GM18526 (cell line): ENCODE measurements around the gene GADD45B.

Experiments
- POLR2A ChIP-seq: IDR thresholded peaks from 3 replicates; pipeline ENCODE4 v1.6.1; 2011; ENCODE audit not compliant: insufficient read length; ENCODE audit errors: extremely low read depth

Gene GADD45B

DNA sequence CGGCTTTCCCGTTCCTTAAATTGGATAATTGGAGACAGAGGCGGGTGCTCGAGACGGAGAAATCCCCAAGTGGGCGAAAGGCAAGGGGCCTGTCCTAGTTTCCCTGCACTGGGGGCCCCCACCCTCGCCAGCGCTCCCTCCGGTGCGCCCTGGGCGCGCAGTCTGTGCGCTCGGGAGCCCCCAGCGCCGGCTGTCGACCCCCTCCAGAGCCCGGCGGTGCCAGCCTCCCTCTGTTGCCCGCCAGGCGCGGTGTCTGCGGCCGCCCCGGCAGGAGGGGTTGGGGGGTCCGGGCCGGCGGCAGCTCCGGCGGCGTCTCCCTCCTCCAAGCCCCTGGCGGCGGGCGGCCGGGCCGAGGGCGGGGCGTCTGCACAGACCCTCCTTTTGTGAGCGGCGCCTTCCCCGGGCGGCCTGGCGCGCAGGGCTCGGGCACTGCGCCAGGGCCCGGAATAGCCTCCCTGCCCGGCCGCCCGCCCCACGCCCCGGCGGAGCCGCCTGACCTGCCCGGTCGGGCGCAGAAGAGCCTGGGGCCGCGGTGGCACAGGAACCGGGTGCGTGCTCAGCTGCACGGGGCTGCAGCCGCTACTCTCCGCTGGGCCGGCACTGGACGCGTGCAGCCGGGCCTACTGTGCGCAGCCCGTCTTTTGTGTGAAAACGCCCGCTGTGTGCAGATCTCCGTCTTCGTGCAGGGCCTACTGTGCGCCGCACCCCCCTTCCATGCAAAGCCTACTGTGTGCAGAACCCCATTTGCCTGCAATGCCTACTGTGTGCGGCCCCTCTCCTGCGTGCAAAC is 13.2 kb downstream of the GADD45B start:
- TF ChIP-seq POLR2A = no peak

DNA sequence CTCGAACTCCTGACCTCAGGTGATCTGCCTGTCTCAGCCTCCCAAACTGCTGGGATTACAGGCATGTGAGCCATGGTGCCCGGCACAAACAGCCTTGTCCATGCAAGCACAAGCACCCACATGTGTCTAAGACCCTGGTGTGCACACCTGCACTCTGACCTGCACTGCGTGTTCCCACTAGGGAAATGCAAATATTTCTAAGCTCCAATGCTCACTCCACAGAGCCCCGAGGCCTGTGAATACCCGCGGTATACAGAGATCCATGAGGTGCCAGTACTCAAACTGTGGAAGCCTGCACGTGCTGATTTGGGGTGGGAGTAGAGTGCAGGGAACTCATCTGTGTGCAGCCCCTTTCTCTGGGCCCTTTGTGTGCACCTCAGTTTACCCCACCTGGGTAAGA is 14.7 kb downstream of the GADD45B start:
- no peak for TF ChIP-seq POLR2A

DNA sequence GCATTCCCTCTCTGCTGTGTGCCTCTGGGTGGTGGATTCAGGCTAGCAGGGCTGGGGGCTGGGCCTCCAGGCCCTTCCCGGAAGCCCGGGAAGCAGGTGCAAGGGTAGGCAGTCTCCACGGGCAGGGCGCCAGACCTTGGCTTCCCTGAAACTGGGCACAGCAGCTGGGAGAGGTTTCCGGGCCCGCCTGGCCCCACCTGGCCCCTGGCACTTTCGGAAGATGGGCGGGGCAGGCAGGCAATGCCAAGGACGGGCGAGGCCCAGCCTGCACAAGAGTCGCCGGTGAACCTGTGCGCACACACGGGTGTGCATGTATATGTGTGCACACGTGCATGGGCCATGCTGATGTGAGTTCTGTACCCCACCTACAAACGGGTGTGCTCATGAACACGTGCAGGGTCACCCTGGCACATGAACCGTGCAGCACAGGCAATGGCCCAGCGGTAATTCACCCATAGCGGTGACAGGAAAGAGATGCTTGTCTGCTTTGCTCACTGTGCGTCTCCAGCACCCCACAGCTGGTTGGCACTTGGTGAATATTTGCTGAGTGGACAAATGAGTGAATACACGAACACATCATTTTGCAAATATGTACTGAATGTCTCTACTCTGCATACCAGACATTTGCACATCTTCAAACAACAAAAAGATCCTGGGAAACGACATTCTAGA is 15.3 kb downstream of the GADD45B start:
- TF ChIP-seq POLR2A = no peak

- TF ChIP-seq POLR2A = no peak
Measured at GRCh38 chr19:2492870-2493269, 16.9 kb downstream of the GADD45B start.

DNA sequence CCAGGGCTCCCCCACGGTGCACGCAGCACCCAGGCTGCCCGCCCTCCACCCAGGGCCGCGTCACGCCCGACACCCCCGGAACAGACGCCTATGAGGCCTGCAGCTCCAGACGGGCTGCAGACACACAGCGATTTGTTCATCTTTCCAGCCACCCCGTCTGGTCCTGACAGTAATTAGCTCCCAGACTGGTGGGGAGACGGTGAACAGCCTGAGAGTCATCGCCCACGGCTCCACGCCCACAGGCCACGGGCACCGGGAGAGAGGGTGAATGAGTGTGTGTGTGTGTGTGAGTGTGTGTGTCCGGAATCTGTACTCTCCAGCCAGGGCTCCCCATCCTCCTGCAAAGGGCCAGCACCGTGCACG is 18.1 kb downstream of the GADD45B start:
- no peak for TF ChIP-seq POLR2A

DNA sequence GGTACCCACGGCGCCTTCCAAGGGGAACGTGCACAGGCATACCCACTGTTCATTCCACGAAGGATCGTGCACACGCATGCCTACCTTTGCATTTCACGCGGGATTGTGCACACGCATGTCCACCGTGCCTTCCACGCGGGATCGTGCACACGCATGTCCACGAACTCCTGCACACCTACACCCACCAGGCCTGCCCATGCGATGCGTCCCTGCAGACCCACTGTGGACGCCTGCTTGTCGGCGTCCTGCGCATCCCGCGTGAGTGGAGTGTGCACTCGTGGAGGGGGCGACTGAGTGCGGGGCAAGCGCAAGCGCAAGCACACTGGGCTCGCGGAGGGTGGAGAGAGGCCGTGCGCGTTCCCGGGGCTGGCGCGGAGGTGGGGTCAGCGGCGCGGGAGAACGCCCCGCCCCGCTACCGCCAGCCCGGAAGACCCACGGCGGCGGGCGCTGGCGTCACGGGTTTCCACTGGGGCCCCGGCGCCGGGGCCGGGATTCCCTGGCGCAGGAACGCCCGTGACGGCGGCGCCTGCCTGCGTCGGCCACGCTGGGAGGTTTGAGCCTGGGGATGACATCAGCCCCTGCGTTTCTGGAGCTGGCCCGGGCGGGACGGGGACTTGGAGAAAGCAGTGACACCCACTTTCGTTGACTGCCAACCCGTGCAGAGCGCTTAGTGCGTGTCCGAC is 18.7 kb downstream of the GADD45B start:
- no peak for TF ChIP-seq POLR2A

- TF ChIP-seq POLR2A = no peak
Measured at GRCh38 chr19:2495130-2495641, 19.3 kb downstream of the GADD45B start.

- no peak for TF ChIP-seq POLR2A
Measured at GRCh38 chr19:2495651-2496316, 19.9 kb downstream of the GADD45B start.

DNA sequence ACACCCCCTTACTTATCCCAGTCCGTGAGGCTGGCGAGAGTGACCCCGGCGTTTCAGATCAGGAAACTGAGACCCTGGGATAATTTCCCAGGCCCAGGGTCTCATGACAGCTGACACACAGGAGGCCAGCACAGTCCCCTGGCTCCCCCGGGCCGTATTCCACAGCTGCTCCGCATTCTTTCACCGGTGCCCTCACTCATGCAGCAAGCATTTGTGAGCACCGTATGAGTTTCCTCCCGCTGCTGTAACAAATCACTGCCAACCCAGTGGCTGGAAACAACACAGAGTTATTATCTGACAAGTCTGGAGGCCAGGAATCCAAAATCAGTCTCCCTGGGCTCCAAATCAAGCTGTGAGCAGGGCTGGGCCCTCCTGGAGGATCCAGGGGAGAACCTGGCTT is 21.3 kb downstream of the GADD45B start:
- no peak for TF ChIP-seq POLR2A

- TF ChIP-seq POLR2A = no peak
Measured at GRCh38 chr19:2500156-2500555, 24.2 kb downstream of the GADD45B start.

- TF ChIP-seq POLR2A = no peak
Measured at GRCh38 chr19:2500841-2501261, 24.9 kb downstream of the GADD45B start.

GRCh38 chr19:2503521-2504109 is 27.7 kb downstream of the GADD45B start:
- TF ChIP-seq POLR2A = no peak

- no peak for TF ChIP-seq POLR2A
Measured at GRCh38 chr19:2507109-2507508, 31.2 kb downstream of the GADD45B start.

- TF ChIP-seq POLR2A = no peak
Measured at GRCh38 chr19:2509096-2509495, 33.2 kb downstream of the GADD45B start.

GRCh38 chr19:2511570-2511969 is 35.6 kb downstream of the GADD45B start:
- no peak for TF ChIP-seq POLR2A

- no peak for TF ChIP-seq POLR2A
Measured at GRCh38 chr19:2511991-2512390, 36.1 kb downstream of the GADD45B start.
